Chondrocyte (in vitro differentiated cells): ENCODE measurements around the gene C1QTNF7. TPM values are rescaled to one million over a fixed set of nuclear protein-coding genes. Genes with fewer than 3 reads are reported as not detected.

ENCODE experiments used
- DNase-seq: peaks from one replicate; pipeline ENCODE4 v3.0.0; 2021; ENCODE audit warnings: mixed read lengths, low spot score
- H3K27ac Mint-ChIP-seq: one replicate; pipeline ENCODE4 v1.8.0; 2021; ENCODE audit warnings: mild to moderate bottlenecking, moderate library complexity, mixed read lengths; ENCODE audit not compliant: unreplicated experiment
- H3K27me3 Mint-ChIP-seq: 2 replicates; pipeline ENCODE4 v1.8.0; 2021; ENCODE audit warnings: low read depth, mixed read lengths
- H3K36me3 Mint-ChIP-seq: 2 replicates; pipeline ENCODE4 v1.8.0; 2021; ENCODE audit warnings: low read depth, mixed read lengths
- H3K4me1 Mint-ChIP-seq: 2 replicates; pipeline ENCODE4 v1.8.0; 2021; ENCODE audit warnings: low read depth, mild to moderate bottlenecking, mixed read lengths
- H3K4me3 Mint-ChIP-seq: one replicate; pipeline ENCODE4 v1.8.0; 2021; ENCODE audit warnings: mild to moderate bottlenecking, moderate library complexity, mixed read lengths; ENCODE audit not compliant: unreplicated experiment
- H3K9me3 Mint-ChIP-seq: 2 replicates; pipeline ENCODE4 v1.8.0; 2021; ENCODE audit warnings: low read depth, mixed read lengths
- CTCF ChIP-seq: fragments of 200-600 bp; sonication (generic); IDR thresholded peaks from 2 replicates; pipeline ENCODE4 v1.5.0; 2021; ENCODE audit warnings: antibody characterized with exemption, mild to moderate bottlenecking, moderate library complexity
- total RNA-seq: library from RNA; stranded (reverse); gene quantifications from 3 replicates; pipeline ENCODE4 v1.2.1, GENCODE V29; 2021

The C1QTNF7 gene
- total RNA-seq, 1 donor from 2014 or later, result 1.0 TPM

GRCh38 chr4:15466596-15466995 is 38.8 kb downstream of the C1QTNF7 start:
- Mint-ChIP-seq H3K9me3 (no peaks in the 10 kb centered on the region), H3K27ac (no peak overlapping the region), H3K4me1 (peaks cover 25% of the 10 kb centered on the region), H3K4me3 (no peak overlapping the region), H3K27me3 (no peaks in the 10 kb centered on the region), H3K36me3 (no peaks in the 10 kb centered on the region)
- TF ChIP-seq CTCF, result no peak
- DNase-seq, result no peak

GRCh38 chr4:15469402-15470127 is 41.7 kb downstream of the C1QTNF7 start, which contains the start of gene CC2D2A:
TSS of gene CC2D2A (plus strand) at chr4:15469882. CDS start at chr4:15475933, 6,051 bp downstream.
- DNase-seq, result no peak
- H3K36me3 Mint-ChIP-seq, result no peaks in the 10 kb centered on the region
- TF ChIP-seq CTCF, result no peak
- H3K27me3 Mint-ChIP-seq, result no peaks in the 10 kb centered on the region
- no peaks in the 10 kb centered on the region for H3K9me3 Mint-ChIP-seq
- H3K27ac Mint-ChIP-seq, result peak within 1 kb of the TSS; percentile 76
- peaks cover 25% of the 10 kb centered on the region for H3K4me1 Mint-ChIP-seq
- peak within 1 kb of the TSS; percentile 78 for H3K4me3 Mint-ChIP-seq

- Mint-ChIP-seq H3K4me3 (peak overlapping the region; percentile 78), H3K9me3 (no peaks in the 10 kb centered on the region), H3K36me3 (no peaks in the 10 kb centered on the region), H3K27ac (peak overlapping the region; percentile 76), H3K27me3 (no peaks in the 10 kb centered on the region), H3K4me1 (peaks cover 25% of the 10 kb centered on the region)
- TF ChIP-seq CTCF, result no peak
- no peak for DNase-seq
Observed at GRCh38 chr4:15470128-15470475, 42.3 kb downstream of the C1QTNF7 start.

GRCh38 chr4:15476396-15476795 is 48.6 kb downstream of the C1QTNF7 start:
- Mint-ChIP-seq H3K4me3 (no peak overlapping the region), H3K36me3 (peaks cover 4% of the 10 kb centered on the region), H3K4me1 (peaks cover 20% of the 10 kb centered on the region), H3K9me3 (no peaks in the 10 kb centered on the region), H3K27ac (no peak overlapping the region), H3K27me3 (no peaks in the 10 kb centered on the region)
- no peak for DNase-seq
- TF ChIP-seq CTCF, result no peak

GRCh38 chr4:15478724-15479088 is 50.9 kb downstream of the C1QTNF7 start:
- TF ChIP-seq CTCF, result no peak
- DNase-seq, result no peak
- Mint-ChIP-seq H3K4me1 (peaks cover 28% of the 10 kb centered on the region), H3K27ac (peak overlapping the region; percentile 97), H3K4me3 (no peak overlapping the region), H3K27me3 (no peaks in the 10 kb centered on the region), H3K36me3 (peaks cover 11% of the 10 kb centered on the region), H3K9me3 (no peaks in the 10 kb centered on the region)
